GM12864 (cell line): ENCODE results near the gene SNX4.
A peak's percentile ranks its signal among the peaks of the same experiment; 100 is the strongest.
"Not testable (repeated sequence)": the region's sequence is repeated elsewhere in the genome, so short reads cannot be mapped to it uniquely, and the experiment has no call there.

Experiments used
- DNase-seq: peaks from one replicate; pipeline ENCODE4 v3.0.0-alpha.2; 2011; ENCODE audit warnings: low read depth
- H3K4me3 ChIP-seq: 2 replicates; pipeline ENCODE4 v1.5.1; 2011; ENCODE audit warnings: mild to moderate bottlenecking, low read depth, low read length, control low read depth
- TF ChIP-seq, protein P1 (sequence below): IDR thresholded peaks from 2 replicates; pipeline ENCODE4 v1.5.1; 2011; ENCODE audit warnings: low read depth, mild to moderate bottlenecking, moderate library complexity, low read length, control low read depth, inconsistent platforms; ENCODE audit errors: missing control alignments

SNX4 gene

DNA sequence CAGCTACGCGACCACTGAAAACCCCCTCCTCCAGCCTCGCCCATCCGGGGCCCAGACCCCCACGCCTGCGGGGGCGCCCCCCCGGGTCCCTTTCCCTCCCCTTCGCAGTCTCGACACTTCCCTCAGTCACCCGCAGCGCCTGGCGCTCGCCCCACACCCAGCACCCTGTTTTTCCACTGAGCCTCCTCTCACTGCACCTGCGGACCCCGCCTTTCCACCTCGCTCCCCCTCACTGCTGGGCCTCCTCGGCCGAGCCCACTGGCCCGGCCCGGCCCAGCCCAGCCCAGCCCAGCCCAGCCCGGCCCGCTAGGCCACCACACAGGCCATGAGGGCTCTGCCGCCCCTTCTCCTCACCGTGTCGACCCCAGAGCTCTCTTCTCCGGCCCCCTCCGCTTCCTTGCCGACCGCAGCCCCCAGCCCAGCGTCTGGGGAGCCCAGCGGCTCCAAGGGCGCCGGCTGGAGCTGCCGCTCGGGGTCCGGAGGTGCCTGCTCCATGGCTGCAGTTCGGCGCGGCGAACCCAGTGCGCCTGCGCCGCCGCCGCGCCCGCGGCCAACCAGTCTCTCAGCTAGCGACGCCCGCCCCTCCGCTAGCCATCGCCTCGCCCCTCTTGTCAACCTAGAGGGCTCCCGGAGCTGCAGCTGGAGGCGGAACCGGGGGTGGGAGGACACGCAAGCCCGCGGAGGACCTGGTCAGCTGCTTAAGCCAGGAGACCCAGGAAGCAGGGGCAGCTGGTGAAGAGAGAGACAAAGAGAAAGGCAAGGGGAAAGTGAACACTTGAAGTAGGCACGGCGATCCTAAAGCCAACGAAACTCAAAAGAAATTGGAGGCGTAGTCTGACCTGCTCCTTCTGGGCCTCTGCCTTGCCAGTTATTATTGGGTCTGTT, at the start of gene SNX4:
Gene SNX4 (minus strand): TSS at position 525 of the 885 bp plus-strand sequence. CDS start 30 bp downstream, at position 495.
- peak within 1 kb of the TSS; percentile 77 for H3K4me3 ChIP-seq
- TF ChIP-seq, protein P1, sequence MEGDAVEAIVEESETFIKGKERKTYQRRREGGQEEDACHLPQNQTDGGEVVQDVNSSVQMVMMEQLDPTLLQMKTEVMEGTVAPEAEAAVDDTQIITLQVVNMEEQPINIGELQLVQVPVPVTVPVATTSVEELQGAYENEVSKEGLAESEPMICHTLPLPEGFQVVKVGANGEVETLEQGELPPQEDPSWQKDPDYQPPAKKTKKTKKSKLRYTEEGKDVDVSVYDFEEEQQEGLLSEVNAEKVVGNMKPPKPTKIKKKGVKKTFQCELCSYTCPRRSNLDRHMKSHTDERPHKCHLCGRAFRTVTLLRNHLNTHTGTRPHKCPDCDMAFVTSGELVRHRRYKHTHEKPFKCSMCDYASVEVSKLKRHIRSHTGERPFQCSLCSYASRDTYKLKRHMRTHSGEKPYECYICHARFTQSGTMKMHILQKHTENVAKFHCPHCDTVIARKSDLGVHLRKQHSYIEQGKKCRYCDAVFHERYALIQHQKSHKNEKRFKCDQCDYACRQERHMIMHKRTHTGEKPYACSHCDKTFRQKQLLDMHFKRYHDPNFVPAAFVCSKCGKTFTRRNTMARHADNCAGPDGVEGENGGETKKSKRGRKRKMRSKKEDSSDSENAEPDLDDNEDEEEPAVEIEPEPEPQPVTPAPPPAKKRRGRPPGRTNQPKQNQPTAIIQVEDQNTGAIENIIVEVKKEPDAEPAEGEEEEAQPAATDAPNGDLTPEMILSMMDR = peak; percentile 26
- DNase-seq = peak; percentile 64

DNA sequence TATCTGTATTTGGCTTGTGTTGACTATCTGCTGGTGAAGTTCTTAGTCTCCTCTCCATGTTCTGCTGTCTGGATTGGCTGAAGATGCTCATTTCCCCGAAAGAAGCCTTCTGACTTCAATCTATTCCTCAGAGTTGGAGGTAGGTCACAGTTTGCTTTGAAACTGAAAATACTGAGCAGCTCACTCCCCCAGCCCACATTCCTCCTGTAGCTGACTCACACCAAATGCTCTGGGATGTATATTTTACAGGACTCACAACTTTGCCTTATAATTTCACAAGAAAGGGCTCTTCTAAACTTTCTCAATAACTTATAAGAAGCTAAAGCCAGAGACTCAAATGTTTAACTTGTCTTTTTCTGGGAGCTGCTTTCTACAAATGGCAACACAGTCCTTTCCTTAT, 36.3 kb upstream of the SNX4 start:
- no peak for DNase-seq

GRCh38 chr3:125552401-125552800, 32.4 kb upstream of the SNX4 start:
- TF ChIP-seq, protein P1 = no peak
- no peak for DNase-seq

More for the DNA sequence above, 36.3 kb upstream of the SNX4 start:
- TF ChIP-seq, protein P1 = no peak
- H3K4me3 ChIP-seq = no peak overlapping the region

GRCh38 chr3:125528920-125529319, 8.9 kb upstream of the SNX4 start:
- H3K4me3 ChIP-seq = no peak overlapping the region
- no peak for DNase-seq
- TF ChIP-seq, protein P1 = no peak

More at GRCh38 chr3:125552401-125552800, 32.4 kb upstream of the SNX4 start:
- no peak overlapping the region for H3K4me3 ChIP-seq

GRCh38 chr3:125525153-125525552, 5.2 kb upstream of the SNX4 start:
- TF ChIP-seq, protein P1 = no peak
- no peak for DNase-seq
- no peak overlapping the region for H3K4me3 ChIP-seq

- not testable (repeated sequence) for DNase-seq
- peak overlapping the region; percentile 77 for H3K4me3 ChIP-seq
These were observed 539 bp upstream of the SNX4 start for GRCh38 chr3:125520563-125520919.

GRCh38 chr3:125515421-125515820, 4.6 kb downstream of the SNX4 start:
- no peak for DNase-seq
- H3K4me3 ChIP-seq = no peak overlapping the region
- TF ChIP-seq, protein P1 = no peak
